Measurements from ENCODE around the gene LTK.
A peak's percentile ranks its signal among the peaks of the same experiment; 100 is the strongest.

LTK gene

GRCh38 chr15:41506796-41507341 lies 6.8 kb downstream of the LTK start:
- no peak for TF ChIP-seq EZH2phosphoT487 (IDR thresholded peaks at IDR 0.05; ENCODE audit: low read length)
- TF ChIP-seq, protein P1, sequence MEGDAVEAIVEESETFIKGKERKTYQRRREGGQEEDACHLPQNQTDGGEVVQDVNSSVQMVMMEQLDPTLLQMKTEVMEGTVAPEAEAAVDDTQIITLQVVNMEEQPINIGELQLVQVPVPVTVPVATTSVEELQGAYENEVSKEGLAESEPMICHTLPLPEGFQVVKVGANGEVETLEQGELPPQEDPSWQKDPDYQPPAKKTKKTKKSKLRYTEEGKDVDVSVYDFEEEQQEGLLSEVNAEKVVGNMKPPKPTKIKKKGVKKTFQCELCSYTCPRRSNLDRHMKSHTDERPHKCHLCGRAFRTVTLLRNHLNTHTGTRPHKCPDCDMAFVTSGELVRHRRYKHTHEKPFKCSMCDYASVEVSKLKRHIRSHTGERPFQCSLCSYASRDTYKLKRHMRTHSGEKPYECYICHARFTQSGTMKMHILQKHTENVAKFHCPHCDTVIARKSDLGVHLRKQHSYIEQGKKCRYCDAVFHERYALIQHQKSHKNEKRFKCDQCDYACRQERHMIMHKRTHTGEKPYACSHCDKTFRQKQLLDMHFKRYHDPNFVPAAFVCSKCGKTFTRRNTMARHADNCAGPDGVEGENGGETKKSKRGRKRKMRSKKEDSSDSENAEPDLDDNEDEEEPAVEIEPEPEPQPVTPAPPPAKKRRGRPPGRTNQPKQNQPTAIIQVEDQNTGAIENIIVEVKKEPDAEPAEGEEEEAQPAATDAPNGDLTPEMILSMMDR (IDR thresholded peaks at IDR 0.05; ENCODE audit: low read length), result peak; percentile 21
- no peak for TF ChIP-seq EZH2 (optimal IDR thresholded peaks at IDR 0.05; ENCODE audit: low read depth, low read length)
- Histone ChIP-seq H3K4me3 (ENCODE audit: low read length) (no peak overlapping the region), H3K4me2 (ENCODE audit: low read depth, low read length) (no peak overlapping the region), H2AFZ (ENCODE audit: low read length) (no peak overlapping the region), H3F3A (ENCODE audit: insufficient read depth, low read length) (no peaks in the 10 kb centered on the region), H3K79me2 (ENCODE audit: low read length) (no peaks in the 10 kb centered on the region), H3K36me3 (replicated peaks; ENCODE audit: insufficient read depth, low read length) (no peaks in the 10 kb centered on the region), H3K27me3 (replicated peaks; ENCODE audit: insufficient read depth, low read length) (peaks cover under 1% of the 10 kb centered on the region; the same call in 1 of the 2 replicates), H4K20me1 (ENCODE audit: insufficient read depth, low read length) (no peaks in the 10 kb centered on the region), H3K9me2 (replicated peaks; ENCODE audit: insufficient read depth, low read length) (no peaks in the 10 kb centered on the region), H3K27ac (ENCODE audit: low read length) (no peak overlapping the region), H3K9ac (ENCODE audit: low read length) (no peak overlapping the region), H3K9me3 (replicated peaks; ENCODE audit: insufficient read depth, low read length) (no peaks in the 10 kb centered on the region), H3K4me1 (ENCODE audit: low read length) (no peaks in the 10 kb centered on the region)
- DNase-seq, result no peak

- Histone ChIP-seq H2AFZ (ENCODE audit: low read length) (no peak overlapping the region), H3K4me3 (ENCODE audit: low read length) (no peak overlapping the region), H3K27ac (ENCODE audit: low read length) (no peak overlapping the region), H3F3A (ENCODE audit: insufficient read depth, low read length) (no peaks in the 10 kb centered on the region), H4K20me1 (ENCODE audit: insufficient read depth, low read length) (no peaks in the 10 kb centered on the region), H3K9me3 (replicated peaks; ENCODE audit: insufficient read depth, low read length) (no peaks in the 10 kb centered on the region), H3K36me3 (replicated peaks; ENCODE audit: insufficient read depth, low read length) (no peaks in the 10 kb centered on the region), H3K79me2 (ENCODE audit: low read length) (no peaks in the 10 kb centered on the region), H3K4me1 (ENCODE audit: low read length) (no peaks in the 10 kb centered on the region), H3K27me3 (replicated peaks; ENCODE audit: insufficient read depth, low read length) (no peaks in the 10 kb centered on the region), H3K9me2 (replicated peaks; ENCODE audit: insufficient read depth, low read length) (no peaks in the 10 kb centered on the region), H3K9ac (ENCODE audit: low read length) (no peak overlapping the region), H3K4me2 (ENCODE audit: low read depth, low read length) (no peak overlapping the region)
- TF ChIP-seq EZH2phosphoT487 (IDR thresholded peaks at IDR 0.05; ENCODE audit: low read length), result no peak
- TF ChIP-seq, protein P1 (IDR thresholded peaks at IDR 0.05; ENCODE audit: low read length), result no peak
- no peak for TF ChIP-seq EZH2 (optimal IDR thresholded peaks at IDR 0.05; ENCODE audit: low read depth, low read length)
- no peak for DNase-seq
These were observed 7.9 kb downstream of the LTK start for GRCh38 chr15:41505776-41506175.

DNA sequence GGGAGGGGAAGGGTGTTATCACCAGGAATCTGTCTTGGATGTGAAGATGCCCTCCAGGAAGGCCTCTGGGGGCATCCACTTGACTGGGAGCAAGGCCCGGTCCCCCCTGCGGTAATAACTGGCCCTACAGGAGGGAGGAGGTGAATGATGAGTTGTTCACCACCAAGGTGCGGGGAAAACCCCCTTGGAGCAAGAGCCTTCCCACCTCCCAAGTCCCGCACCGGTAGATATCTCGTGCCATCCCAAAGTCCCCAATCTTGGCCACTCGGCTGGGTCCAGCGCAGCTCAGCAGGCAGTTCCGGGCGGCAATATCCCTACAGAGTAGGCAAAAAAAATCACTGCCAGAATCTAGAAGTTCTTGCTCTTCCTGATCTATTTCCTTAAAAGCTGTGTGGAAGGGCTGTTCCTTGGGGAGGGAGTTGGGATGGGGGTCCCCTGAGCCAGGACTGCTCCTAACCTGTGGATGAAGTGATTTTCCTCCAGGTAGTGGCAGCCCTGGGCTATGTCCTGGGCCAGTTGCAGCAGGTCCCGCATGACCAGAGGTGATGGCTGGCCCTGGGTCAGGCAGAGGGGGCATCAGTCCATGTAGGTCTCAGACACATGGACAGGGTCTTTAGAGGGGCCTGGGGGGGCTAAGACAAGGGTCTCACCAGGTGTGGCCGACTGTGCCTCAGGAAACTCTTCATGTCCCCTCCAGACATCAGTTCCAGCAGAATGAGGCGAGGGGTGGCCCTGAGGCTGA lies 8.7 kb downstream of the LTK start:
- no peaks in the 10 kb centered on the region for H3K9me3 ChIP-seq (replicated peaks; ENCODE audit: insufficient read depth, low read length)
- TF ChIP-seq, protein P1 (IDR thresholded peaks at IDR 0.05; ENCODE audit: low read length), result no peak
- no peak for TF ChIP-seq EZH2phosphoT487 (IDR thresholded peaks at IDR 0.05; ENCODE audit: low read length)
- no peak for TF ChIP-seq EZH2 (optimal IDR thresholded peaks at IDR 0.05; ENCODE audit: low read depth, low read length)
- H3F3A ChIP-seq (ENCODE audit: insufficient read depth, low read length), result no peaks in the 10 kb centered on the region
- no peak overlapping the region for H2AFZ ChIP-seq (ENCODE audit: low read length)
- H3K36me3 ChIP-seq (replicated peaks; ENCODE audit: insufficient read depth, low read length), result no peaks in the 10 kb centered on the region
- no peak overlapping the region for H3K27ac ChIP-seq (ENCODE audit: low read length)
- DNase-seq, result no peak
- no peak overlapping the region for H3K4me3 ChIP-seq (ENCODE audit: low read length)
- H3K27me3 ChIP-seq (replicated peaks; ENCODE audit: insufficient read depth, low read length), result no peaks in the 10 kb centered on the region
- no peak overlapping the region for H3K4me2 ChIP-seq (ENCODE audit: low read depth, low read length)
- no peak overlapping the region for H3K9ac ChIP-seq (ENCODE audit: low read length)
- no peaks in the 10 kb centered on the region for H3K9me2 ChIP-seq (replicated peaks; ENCODE audit: insufficient read depth, low read length)
- no peaks in the 10 kb centered on the region for H3K4me1 ChIP-seq (ENCODE audit: low read length)
- no peaks in the 10 kb centered on the region for H3K79me2 ChIP-seq (ENCODE audit: low read length)
- H4K20me1 ChIP-seq (ENCODE audit: insufficient read depth, low read length), result no peaks in the 10 kb centered on the region

Data from MM.1S (cell line).